HepG2 (cell line): Measurements from ENCODE around the gene MSMP. TPM values are rescaled to one million over a fixed set of nuclear protein-coding genes. Genes with fewer than 3 reads are reported as not detected.

Experiments
- ATAC-seq: fragments of 200-7000 bp; cut with Tn5 transposase; 3 replicates; pipeline ENCODE4 v1.9.1; 2020; ENCODE audit warnings: mild to moderate bottlenecking, moderate library complexity
- BruUV-seq: library from RNA; stranded (reverse); fragments of 400-500 nt; replicated peaks from 2 replicates; lab custom pipeline; 2021; lab: Mats Ljungman, UMichigan
- CTCF ChIA-PET: fragments of 300-600 bp; formaldehyde crosslinking; extraction: SDS; loops from one replicate; lab custom pipeline; 2021; ENCODE audit warnings: low total read pairs, inconsistent platforms, low intra/inter-chr PET ratio; lab: Yijun Ruan, JAX
- POLR2A ChIA-PET: fragments of 350-600 bp; sonication (Branson Sonifier 250); formaldehyde crosslinking; loops from one replicate; lab custom pipeline; 2020; ENCODE audit warnings: antibody characterized with exemption, inconsistent platforms; lab: Yijun Ruan, JAX
- DNase-seq: peaks from one replicate; pipeline ENCODE4 v3.0.0-alpha.2; 2015; ENCODE audit warnings: low spot score
- FAIRE-seq: peaks from 3 replicates; lab custom pipeline; 2011; peaks lifted over from hg19 to GRCh38; lab: Jason Lieb, UNC
- H2AFZ ChIP-seq: one replicate; pipeline ENCODE4 v1.6.1; 2011; ENCODE audit warnings: low read length, inconsistent platforms
- H3K27ac ChIP-seq: fragments of 300-600 bp; 3 replicates; pipeline ENCODE4 v1.8.0; 2011; ENCODE audit warnings: mixed run types, mild to moderate bottlenecking, mixed read lengths, low read length, inconsistent platforms; ENCODE audit not compliant: insufficient read depth; ENCODE audit errors: extremely low read length
- H3K27me3 ChIP-seq, 2 experiments: fragments of 200-600 bp in 1 of 2; 2 replicates in 1 of 2; 3 replicates in 1 of 2; pipeline versions ENCODE4 v1.6.0 to v1.8.0; 2011; ENCODE audit warnings: low read length in 2 of 2, mild to moderate bottlenecking in 2 of 2, moderate library complexity in 2 of 2, inconsistent platforms in 1 of 2; ENCODE audit not compliant: insufficient read depth in 2 of 2, control insufficient read depth in 1 of 2
- H3K36me3 ChIP-seq, 2 experiments: fragments of 200-600 bp in 1 of 2; replicated peaks in 1 of 2; 2 replicates in 1 of 2; 3 replicates in 1 of 2; pipeline versions ENCODE4 v1.5.1 to v1.8.0; 2011; ENCODE audit warnings: low read length in 2 of 2, inconsistent platforms in 1 of 2; ENCODE audit not compliant: insufficient read depth in 2 of 2, control insufficient read depth in 1 of 2
- H3K4me1 ChIP-seq: 2 replicates; pipeline ENCODE4 v1.5.1; 2012; ENCODE audit warnings: low read length, inconsistent platforms; ENCODE audit not compliant: insufficient read depth
- H3K4me2 ChIP-seq: 2 replicates; pipeline ENCODE4 v1.6.0; 2011; ENCODE audit warnings: low read depth, low read length, inconsistent platforms
- H3K4me3 ChIP-seq, 3 experiments: fragments of 200-600 bp in 1 of 3; sonication (generic), shearing (Covaris generic) in 1 of 3; replicated peaks in 1 of 3; 2 replicates each; pipeline ENCODE4 v1.5.1; 2011 to 2016; ENCODE audit warnings: low read length in 3 of 3, inconsistent platforms in 2 of 3, low read depth in 2 of 3, mild to moderate bottlenecking in 2 of 3, control low read depth in 1 of 3, mixed read lengths in 1 of 3; ENCODE audit not compliant: insufficient read depth in 1 of 3
- H3K79me2 ChIP-seq: one replicate; pipeline ENCODE4 v1.6.1; 2011; ENCODE audit warnings: low read length, inconsistent platforms; ENCODE audit not compliant: insufficient read depth
- H3K9ac ChIP-seq: 2 replicates; pipeline ENCODE4 v1.6.0; 2011; ENCODE audit warnings: mild to moderate bottlenecking, low read depth, low read length, inconsistent platforms; ENCODE audit not compliant: insufficient read depth
- H3K9me3 ChIP-seq: 2 replicates; pipeline ENCODE4 v1.5.1; 2012; ENCODE audit warnings: mild to moderate bottlenecking, low read length
- H4K20me1 ChIP-seq: 2 replicates; pipeline ENCODE4 v1.6.0; 2011; ENCODE audit warnings: inconsistent platforms, mild to moderate bottlenecking, low read length, moderate library complexity; ENCODE audit not compliant: insufficient read depth
- ATF1 ChIP-seq: IDR thresholded peaks from 2 replicates; pipeline ENCODE4 v1.6.1; 2016; ENCODE audit warnings: mild to moderate bottlenecking, control low read depth
- FOXM1 ChIP-seq: sonication (generic); formaldehyde crosslinking; IDR thresholded peaks from 2 replicates; pipeline ENCODE4 v1.5.0; 2020; ENCODE audit warnings: missing genetic modification reagents
- TCF7 ChIP-seq: sonication (generic); IDR thresholded peaks from 2 replicates; pipeline ENCODE4 v1.6.1; 2016; ENCODE audit warnings: antibody characterized with exemption, low read depth
- ZNF33B ChIP-seq: sonication (generic); formaldehyde crosslinking; IDR thresholded peaks from 2 replicates; pipeline ENCODE4 v1.5.1; 2020; ENCODE audit warnings: mild to moderate bottlenecking, missing genetic modification reagents
- ZSCAN31 ChIP-seq: sonication (generic); formaldehyde crosslinking; IDR thresholded peaks from 2 replicates; pipeline ENCODE4 v1.5.0; 2020; ENCODE audit warnings: low read depth, mild to moderate bottlenecking, missing genetic modification reagents
- WGBS: methylation state at CpG from one replicate; pipeline ENCODE4 v1.1.6; 2017; ENCODE audit warnings: low lambda C conversion rate; 5-methylcytosine and 5-hydroxymethylcytosine counted together
- in situ Hi-C: cut with HindIII; loops from 2 replicates; pipeline ENCODE4 v1.10.0; 2017; ENCODE audit warnings: low pct_unique_long_range_greater_than_20kb; ENCODE audit not compliant: extremely low pct_ligation_motif_present
- intact Hi-C: fragments of 100-400 bp; cut with micrococcal nuclease; formaldehyde crosslinking; loops from one replicate; pipeline ENCODE4 v1.10.0; 2022; ENCODE audit not compliant: unreplicated experiment
- polyA plus RNA-seq, 8 experiments: library from polyadenylated mRNA; depleted of rRNA in 3 of 8; stranded (reverse) in 7 of 8; unstranded in 1 of 8; fragments of >200 nt; fragmentation: Illumina TruSeq in 4 of 8; extraction: Trizol in 4 of 8; gene quantifications; 2 replicates each; pipeline versions ENCODE4 v1.2.1 to v1.2.3, GENCODE V29; 2011 to 2016; ENCODE audit warnings: low read depth in 4 of 8, missing spikeins in 1 of 8, mixed read lengths in 1 of 8; ENCODE audit not compliant: insufficient read depth in 1 of 8
- total RNA-seq, 5 experiments: library from RNA; depleted of rRNA; stranded (reverse); fragments of >200 nt; fragmentation: Illumina TruSeq; extraction: Trizol; gene quantifications; 2 replicates each; pipeline ENCODE4 v1.2.3, GENCODE V29; 2016; ENCODE audit warnings: low read depth in 1 of 5
- TF ChIP-seq, protein P1 (sequence below): sonication (generic); formaldehyde crosslinking; IDR thresholded peaks from 2 replicates; pipeline ENCODE4 v1.4.0; 2020; ENCODE audit warnings: missing genetic modification reagents
- TF ChIP-seq, protein P2 (sequence below): sonication (generic); formaldehyde crosslinking; conservative IDR thresholded peaks from 2 replicates; pipeline ENCODE4 v1.4.0; 2020; ENCODE audit warnings: missing genetic modification reagents
- TF ChIP-seq, protein P3 (sequence below), 2 experiments: sonication (generic) in 1 of 2; formaldehyde crosslinking in 1 of 2; IDR thresholded peaks; 2 replicates each; pipeline versions ENCODE4 v1.4.0 to v1.6.1; 2018 to 2020; ENCODE audit warnings: missing genetic modification reagents in 2 of 2, borderline replicate concordance in 1 of 2, low read depth in 1 of 2, mild to moderate bottlenecking in 1 of 2, missing biosample characterization in 1 of 2
- TF ChIP-seq, protein P4 (sequence below): sonication (generic); formaldehyde crosslinking; conservative IDR thresholded peaks from 2 replicates; pipeline ENCODE4 v1.4.0; 2020; ENCODE audit warnings: missing genetic modification reagents
- TF ChIP-seq, protein P5 (sequence below): sonication (generic); formaldehyde crosslinking; IDR thresholded peaks from 2 replicates; pipeline ENCODE4 v1.4.0; 2020; ENCODE audit warnings: missing genetic modification reagents, mild to moderate bottlenecking, borderline replicate concordance
- TF ChIP-seq, protein P6 (sequence below): sonication (generic); formaldehyde crosslinking; IDR thresholded peaks from 2 replicates; pipeline ENCODE4 v1.4.0; 2020; ENCODE audit warnings: missing genetic modification reagents

Gene MSMP
- total and polyA plus RNA-seq, 2 of the 13 experiments (the other 11 are each of a cell fraction or from before 2014, with no cell fraction given) = 0.24 to 0.46 TPM

DNA sequence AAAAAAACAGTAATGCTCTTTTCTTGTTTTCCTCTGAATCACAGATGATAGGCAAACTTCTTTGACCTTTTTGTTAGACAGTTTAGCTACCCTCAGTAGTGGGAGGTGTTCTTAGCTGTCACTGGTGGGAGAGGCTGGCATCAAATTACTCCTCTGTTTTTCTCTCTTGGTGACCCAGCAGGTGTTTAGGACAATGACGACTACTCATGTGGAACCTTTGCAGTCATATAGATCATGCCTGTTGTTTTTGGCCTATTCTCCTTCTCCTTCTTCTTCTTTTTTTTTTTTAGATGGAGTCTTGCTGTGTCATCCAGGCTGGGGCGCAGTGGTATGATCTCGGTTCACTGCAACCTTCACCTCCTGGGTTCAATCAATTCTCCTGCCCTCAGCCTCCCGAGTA lies 21.9 kb upstream of the MSMP start:
- Histone ChIP-seq H3K9me3 (no peaks in the 10 kb centered on the region), H3K79me2 (peaks cover 2% of the 10 kb centered on the region), H3K9ac (no peak overlapping the region), H3K4me2 (no peak overlapping the region), H3K4me1 (peaks cover 37% of the 10 kb centered on the region), H4K20me1 (no peaks in the 10 kb centered on the region), H3K36me3 (0 out of 5 replicates have a peak, but pooled peaks cover 0 to 5% of the 10 kb centered on the region in 2 experiments), H3K27ac (no peak overlapping the region), H2AFZ (no peak overlapping the region), H3K27me3 (no peaks in the 10 kb centered on the region), H3K4me3 (no peak overlapping the region)
- no TSS peak for BruUV-seq
- ChIA-PET CTCF (no interaction called here), POLR2A (no interaction called here)
- 92% methylated on average over 4 of the region's 4 CpGs for WGBS
- ATAC-seq (no peak), FAIRE-seq (no peak), DNase-seq (no peak)
- in situ Hi-C loops = no loop called here
- intact Hi-C loops = no loop called here
- TF ChIP-seq FOXM1 (CRISPR knock-in tag) (no peak), ZSCAN31 (CRISPR knock-in tag) (no peak), ATF1 (no peak), TCF7 (no peak), ZNF33B (no peak)
- TF ChIP-seq, protein P1, sequence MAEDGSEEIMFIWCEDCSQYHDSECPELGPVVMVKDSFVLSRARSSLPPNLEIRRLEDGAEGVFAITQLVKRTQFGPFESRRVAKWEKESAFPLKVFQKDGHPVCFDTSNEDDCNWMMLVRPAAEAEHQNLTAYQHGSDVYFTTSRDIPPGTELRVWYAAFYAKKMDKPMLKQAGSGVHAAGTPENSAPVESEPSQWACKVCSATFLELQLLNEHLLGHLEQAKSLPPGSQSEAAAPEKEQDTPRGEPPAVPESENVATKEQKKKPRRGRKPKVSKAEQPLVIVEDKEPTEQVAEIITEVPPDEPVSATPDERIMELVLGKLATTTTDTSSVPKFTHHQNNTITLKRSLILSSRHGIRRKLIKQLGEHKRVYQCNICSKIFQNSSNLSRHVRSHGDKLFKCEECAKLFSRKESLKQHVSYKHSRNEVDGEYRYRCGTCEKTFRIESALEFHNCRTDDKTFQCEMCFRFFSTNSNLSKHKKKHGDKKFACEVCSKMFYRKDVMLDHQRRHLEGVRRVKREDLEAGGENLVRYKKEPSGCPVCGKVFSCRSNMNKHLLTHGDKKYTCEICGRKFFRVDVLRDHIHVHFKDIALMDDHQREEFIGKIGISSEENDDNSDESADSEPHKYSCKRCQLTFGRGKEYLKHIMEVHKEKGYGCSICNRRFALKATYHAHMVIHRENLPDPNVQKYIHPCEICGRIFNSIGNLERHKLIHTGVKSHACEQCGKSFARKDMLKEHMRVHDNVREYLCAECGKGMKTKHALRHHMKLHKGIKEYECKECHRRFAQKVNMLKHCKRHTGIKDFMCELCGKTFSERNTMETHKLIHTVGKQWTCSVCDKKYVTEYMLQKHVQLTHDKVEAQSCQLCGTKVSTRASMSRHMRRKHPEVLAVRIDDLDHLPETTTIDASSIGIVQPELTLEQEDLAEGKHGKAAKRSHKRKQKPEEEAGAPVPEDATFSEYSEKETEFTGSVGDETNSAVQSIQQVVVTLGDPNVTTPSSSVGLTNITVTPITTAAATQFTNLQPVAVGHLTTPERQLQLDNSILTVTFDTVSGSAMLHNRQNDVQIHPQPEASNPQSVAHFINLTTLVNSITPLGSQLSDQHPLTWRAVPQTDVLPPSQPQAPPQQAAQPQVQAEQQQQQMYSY (CRISPR knock-in tag) = no peak
- TF ChIP-seq, protein P2, sequence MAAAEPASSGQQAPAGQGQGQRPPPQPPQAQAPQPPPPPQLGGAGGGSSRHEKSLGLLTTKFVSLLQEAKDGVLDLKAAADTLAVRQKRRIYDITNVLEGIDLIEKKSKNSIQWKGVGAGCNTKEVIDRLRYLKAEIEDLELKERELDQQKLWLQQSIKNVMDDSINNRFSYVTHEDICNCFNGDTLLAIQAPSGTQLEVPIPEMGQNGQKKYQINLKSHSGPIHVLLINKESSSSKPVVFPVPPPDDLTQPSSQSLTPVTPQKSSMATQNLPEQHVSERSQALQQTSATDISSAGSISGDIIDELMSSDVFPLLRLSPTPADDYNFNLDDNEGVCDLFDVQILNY (CRISPR knock-in tag) = no peak
- TF ChIP-seq, protein P3, sequence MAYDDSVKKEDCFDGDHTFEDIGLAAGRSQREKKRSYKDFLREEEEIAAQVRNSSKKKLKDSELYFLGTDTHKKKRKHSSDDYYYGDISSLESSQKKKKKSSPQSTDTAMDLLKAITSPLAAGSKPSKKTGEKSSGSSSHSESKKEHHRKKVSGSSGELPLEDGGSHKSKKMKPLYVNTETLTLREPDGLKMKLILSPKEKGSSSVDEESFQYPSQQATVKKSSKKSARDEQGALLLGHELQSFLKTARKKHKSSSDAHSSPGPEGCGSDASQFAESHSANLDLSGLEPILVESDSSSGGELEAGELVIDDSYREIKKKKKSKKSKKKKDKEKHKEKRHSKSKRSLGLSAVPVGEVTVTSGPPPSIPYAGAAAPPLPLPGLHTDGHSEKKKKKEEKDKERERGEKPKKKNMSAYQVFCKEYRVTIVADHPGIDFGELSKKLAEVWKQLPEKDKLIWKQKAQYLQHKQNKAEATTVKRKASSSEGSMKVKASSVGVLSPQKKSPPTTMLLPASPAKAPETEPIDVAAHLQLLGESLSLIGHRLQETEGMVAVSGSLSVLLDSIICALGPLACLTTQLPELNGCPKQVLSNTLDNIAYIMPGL (CRISPR knock-in tag; IDR thresholded peaks at IDR 0.05; ENCODE audit: borderline replicate concordance in 1 of 2, low read depth in 1 of 2) = no peak
- TF ChIP-seq, protein P4, sequence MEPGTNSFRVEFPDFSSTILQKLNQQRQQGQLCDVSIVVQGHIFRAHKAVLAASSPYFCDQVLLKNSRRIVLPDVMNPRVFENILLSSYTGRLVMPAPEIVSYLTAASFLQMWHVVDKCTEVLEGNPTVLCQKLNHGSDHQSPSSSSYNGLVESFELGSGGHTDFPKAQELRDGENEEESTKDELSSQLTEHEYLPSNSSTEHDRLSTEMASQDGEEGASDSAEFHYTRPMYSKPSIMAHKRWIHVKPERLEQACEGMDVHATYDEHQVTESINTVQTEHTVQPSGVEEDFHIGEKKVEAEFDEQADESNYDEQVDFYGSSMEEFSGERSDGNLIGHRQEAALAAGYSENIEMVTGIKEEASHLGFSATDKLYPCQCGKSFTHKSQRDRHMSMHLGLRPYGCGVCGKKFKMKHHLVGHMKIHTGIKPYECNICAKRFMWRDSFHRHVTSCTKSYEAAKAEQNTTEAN (CRISPR knock-in tag) = no peak
- TF ChIP-seq, protein P5, sequence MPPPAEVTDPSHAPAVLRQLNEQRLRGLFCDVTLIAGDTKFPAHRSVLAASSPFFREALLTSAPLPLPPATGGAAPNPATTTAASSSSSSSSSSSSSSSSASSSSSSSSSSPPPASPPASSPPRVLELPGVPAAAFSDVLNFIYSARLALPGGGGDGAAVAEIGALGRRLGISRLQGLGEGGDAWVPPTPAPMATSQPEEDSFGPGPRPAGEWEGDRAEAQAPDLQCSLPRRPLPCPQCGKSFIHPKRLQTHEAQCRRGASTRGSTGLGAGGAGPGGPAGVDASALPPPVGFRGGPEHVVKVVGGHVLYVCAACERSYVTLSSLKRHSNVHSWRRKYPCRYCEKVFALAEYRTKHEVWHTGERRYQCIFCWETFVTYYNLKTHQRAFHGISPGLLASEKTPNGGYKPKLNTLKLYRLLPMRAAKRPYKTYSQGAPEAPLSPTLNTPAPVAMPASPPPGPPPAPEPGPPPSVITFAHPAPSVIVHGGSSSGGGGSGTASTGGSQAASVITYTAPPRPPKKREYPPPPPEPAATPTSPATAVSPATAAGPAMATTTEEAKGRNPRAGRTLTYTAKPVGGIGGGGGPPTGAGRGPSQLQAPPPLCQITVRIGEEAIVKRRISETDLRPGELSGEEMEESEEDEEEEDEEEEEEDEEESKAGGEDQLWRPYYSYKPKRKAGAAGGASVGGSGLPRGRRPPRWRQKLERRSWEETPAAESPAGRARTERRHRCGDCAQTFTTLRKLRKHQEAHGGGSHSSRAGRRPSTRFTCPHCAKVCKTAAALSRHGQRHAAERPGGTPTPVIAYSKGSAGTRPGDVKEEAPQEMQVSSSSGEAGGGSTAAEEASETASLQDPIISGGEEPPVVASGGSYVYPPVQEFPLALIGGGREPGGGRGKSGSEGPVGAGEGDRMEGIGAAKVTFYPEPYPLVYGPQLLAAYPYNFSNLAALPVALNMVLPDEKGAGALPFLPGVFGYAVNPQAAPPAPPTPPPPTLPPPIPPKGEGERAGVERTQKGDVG (CRISPR knock-in tag) = no peak
- TF ChIP-seq, protein P6, sequence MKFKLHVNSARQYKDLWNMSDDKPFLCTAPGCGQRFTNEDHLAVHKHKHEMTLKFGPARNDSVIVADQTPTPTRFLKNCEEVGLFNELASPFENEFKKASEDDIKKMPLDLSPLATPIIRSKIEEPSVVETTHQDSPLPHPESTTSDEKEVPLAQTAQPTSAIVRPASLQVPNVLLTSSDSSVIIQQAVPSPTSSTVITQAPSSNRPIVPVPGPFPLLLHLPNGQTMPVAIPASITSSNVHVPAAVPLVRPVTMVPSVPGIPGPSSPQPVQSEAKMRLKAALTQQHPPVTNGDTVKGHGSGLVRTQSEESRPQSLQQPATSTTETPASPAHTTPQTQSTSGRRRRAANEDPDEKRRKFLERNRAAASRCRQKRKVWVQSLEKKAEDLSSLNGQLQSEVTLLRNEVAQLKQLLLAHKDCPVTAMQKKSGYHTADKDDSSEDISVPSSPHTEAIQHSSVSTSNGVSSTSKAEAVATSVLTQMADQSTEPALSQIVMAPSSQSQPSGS = no peak
